GM19467 (cell line): ENCODE results near the gene RGS9.
"Not testable (repeated sequence)": the region's sequence is repeated elsewhere in the genome, so short reads cannot be mapped to it uniquely, and the experiment has no call there.

Experiments
- ATAC-seq: cut with Tn5 transposase; IDR thresholded peaks from one replicate; pipeline ENCODE4 v1.9.1; 2021; ENCODE audit warnings: mild to moderate bottlenecking, moderate library complexity; ENCODE audit not compliant: unreplicated experiment

RGS9 gene

DNA sequence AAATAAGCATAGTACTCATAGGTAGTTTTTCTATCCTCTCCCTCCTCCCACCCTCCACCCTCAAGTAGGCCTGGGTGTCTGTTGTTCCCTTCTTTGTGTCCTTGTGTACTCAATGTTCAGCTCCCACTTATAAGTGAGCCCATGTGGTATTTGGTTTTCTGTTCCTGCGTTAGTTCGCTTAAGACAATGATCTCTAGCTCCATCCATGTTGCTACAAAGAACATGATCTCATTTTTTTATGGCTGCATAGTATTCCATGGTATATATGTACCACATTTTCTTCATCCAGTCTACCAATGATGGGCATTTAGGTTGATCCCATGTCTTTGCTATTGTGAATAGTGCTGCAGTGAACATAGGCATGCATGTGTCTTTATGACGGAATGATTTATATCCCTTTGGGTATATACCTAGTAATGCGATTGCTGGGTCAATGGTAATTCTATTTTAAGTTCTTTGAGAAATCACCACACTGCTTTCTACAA is 43.6 kb downstream of the RGS9 start:
- not testable (repeated sequence) for ATAC-seq

DNA sequence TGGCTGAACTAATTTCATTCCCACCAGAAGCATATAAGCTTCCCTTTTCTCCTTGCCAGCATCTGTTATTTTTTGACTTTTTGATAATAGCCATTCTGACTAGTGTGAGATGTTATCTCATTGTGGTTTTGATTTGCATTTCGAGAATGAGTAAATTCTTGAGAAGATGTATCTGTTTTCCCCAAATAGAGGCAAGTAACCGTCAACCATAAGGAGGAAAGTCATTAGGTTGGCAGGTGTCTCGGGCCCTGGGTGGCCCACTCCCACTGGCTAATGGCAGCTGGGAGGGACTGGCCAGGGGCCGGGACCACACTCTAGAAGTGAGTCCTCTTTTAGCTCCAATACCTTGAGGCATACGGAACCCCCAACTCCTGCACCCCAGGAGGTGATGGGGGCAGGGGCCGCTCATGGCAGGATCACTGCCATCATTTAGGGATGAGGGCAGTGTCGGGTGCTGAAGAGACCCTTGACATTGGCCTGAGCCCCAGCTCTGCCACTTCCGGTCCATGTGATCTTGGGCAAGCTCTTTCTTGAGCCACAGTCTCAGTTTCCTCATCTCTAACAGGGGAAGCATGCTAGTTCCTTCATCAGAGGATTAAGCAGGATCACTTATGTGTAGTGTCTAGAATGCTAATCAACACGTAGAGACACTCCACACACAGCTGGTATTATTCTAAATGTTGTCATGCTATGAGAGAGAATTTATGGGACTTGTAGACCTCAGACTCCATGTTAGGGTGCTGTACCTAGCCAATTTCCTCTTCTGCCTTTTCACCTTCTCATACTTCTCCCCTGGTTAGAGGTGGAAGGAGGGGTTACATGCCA is 44.3 kb downstream of the RGS9 start:
- peak; percentile 63 for ATAC-seq

DNA sequence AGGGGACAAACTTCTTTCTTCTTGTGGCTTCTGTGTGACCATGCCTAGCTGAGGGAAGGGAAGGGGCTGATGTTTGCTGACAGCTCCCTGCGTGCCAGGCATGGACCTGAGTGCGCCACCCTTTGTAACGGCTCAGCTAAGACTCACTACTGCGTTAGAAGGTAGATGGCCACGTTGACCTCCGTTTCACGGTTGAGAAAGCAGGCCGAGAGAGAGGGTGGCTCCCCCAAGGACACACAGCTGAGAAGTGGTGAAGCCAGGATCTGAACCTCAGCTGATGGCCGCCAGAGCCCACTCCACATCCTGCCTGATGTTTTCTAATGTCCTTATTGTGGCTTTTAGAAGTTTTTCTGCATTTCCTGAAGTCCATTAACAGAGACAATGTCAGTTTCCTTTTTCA is 45.1 kb downstream of the RGS9 start:
- ATAC-seq = no peak

DNA sequence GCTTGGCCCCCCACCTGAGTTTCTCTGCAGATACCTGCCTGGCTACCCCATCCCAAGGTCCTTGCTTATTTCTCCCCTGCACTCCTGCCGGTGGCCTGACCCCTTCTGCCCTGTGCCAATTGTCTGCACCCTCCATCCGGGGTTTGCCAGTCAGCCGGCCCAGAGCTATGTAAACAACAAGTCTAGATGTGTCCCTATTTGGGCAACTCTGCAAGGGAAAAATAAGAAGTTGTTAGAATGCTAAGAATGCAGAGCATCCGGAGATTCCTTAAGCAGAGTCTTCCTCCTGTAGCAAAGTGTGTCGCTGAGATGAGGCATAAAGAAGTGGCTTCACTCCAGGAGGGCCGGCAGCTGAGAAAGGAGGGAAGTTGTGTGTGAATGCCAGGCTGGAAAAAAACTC is 46.6 kb downstream of the RGS9 start:
- ATAC-seq = no peak

DNA sequence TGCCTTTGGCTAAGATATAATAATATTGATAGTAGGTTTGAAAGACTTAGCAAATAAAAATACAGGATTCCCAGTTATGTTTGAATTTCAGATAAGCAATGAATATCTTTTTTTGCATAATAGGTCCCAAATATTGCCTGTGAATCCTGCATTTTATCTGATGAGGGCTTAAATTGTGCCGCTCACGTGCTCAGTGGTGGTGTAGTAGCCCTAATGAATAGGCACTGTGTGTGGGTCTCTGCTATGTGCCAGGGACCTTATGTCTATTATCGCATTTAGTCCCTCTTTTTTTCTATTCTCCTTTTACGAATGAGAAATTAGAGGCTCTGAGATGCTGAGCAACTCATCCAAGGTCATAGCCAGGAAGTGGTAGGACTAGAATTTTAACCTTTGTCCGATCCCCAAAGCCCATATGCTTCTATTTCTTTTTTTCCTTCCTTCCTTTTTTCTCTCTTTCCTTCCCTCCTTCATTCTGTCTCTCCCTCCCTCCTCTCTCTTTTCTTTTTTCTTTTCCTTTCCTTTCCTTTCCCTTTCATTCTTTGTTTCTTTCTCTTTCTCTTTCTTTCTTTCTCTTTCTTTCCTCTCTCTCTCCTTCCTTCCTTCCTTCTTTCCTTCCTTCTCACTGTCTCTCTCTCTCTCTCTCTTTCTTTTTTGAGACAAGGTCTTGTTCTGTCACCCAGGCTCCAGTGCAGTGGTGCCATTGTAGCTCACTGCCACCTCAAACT is 47.2 kb downstream of the RGS9 start:
- no peak for ATAC-seq

DNA sequence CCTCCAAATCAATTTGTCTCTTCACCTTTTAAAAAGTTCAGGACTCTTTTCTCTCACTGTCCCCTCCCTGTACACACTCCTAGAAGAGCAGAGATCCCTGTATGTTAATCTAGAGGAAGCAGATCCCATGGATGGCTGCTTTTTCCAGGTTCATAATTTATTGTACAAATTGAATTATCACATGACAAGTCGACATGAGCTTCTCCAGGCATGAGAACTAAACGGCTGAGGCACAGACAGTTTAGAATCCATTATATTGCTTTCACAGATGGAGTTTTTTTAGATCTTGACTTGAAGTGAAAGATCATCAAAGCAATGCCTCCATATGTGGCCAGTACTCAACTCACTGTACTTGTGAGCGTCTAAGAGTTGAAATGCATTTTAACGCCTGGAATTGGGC is 47.9 kb downstream of the RGS9 start:
- ATAC-seq = no peak

DNA sequence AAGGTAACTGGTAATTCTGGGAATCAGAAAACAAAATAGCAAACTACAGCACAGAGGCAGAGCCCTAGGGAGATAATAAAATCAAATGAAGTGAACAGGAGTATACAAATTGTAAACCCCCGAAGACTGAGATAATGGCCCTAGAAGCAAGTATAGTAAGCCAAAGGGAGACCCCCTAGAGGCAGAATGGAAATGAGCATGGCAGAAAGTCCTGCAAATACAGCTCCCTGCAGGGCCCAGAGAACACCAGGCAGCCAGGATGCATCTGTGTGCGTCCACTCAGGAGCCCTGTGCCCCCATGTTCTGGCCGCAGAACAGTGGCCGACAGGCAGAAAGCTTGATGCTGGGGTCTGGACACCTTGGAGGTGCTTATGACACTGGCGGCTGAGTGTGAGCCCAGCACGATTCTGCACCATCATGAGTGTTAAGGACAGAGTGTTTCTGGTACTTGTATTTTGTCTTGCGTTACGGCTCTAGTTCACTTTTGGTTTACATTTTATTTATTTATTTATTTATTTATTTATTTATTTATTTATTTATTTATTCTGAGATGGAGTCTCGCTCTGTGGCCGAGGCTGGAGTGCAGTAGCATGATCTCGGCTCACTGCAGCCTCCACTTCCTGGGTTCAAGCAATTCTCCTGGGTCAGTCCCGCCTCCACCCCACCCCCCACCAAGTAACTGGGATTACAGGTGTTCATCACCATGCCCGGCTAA is 48.7 kb downstream of the RGS9 start:
- ATAC-seq = no peak

DNA sequence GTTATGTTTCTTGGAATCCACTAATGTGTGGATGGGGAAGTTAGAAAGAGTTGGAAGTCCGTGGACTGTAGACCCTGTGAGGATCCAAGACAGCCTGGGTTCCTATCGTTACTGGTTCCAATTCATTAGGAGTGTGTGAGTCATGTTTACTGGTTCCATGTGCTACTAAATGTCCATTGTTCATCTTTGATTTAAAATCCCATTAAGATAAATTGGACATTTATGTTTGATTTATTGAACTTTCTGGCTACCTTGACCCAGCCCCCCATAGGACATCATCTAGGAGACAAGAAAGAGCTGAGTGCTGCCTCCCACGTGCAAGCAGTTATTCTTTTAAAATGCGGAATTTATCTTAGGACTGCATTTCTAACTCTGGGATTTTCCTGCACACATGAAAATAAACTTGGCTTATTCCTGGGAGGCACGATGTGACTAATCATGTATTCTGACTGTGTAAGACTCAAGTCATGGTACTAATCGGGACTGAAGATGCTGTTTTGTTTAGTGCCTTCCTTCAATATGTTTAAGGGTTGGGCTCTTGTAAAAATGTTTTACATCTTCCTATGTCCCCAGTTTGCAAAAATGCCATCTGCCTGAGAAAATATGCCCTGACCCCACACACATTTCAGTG is 53.4 kb downstream of the RGS9 start:
- no peak for ATAC-seq

DNA sequence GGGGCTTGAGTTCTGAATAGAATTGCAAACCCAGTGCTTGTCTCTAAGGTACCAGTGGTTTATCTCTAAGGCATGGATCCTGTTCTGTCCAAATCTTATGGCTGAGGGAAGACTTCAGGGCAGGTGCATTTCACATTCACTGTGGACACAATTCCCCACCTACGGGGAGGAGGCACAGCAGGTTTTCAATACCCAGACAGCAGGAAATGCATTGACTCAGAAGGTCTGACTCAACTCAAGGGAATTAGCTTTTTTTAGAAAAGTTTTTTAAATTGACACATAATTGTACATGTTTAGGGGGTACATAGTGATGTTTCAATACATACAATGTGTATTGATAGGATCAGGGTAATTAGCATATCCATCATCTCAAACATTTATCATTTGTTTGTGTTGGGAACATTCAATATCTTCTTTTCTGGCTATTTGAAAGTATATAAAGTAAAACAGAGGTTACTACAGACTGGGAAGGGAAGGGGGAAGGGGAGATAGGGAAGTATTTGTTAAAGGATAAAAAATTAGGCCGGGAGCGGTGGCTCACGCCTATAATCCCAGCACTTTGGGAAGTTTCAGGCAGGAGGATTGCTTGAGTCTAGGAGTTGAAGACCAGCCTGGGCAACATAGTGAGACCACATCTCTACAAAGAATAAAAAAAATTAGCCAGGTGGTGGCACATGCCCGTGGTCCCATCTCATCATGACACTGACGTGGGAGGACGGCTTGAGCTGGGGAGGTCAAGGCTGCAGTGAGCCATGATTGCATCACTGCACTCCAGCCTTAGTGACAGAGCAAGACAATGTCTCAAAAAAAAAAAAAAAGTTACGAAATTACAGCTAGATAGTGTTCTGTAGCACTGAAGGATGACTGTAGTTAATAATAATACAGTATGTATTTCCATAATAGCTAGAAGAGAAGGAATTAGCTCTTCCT is 54.9 kb downstream of the RGS9 start:
- ATAC-seq = no peak

DNA sequence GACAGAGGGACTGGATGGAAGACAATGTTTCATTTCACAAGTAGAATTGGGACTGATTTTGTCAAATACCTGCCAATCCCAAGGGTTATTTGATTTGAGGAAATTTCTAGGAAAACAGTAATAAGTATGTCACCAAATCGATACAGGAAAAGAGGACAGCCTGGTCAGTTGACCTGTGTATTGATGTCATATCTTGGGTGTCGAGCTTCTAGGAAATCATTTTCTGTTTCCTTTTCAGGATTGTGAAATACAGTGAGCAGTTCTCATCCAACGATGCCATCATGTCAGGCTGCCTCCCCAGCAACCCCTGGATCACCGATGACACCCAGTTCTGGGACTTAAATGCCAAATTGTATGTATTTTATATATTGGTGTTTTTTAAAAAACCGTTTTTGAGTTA is 56.1 kb downstream of the RGS9 start:
- ATAC-seq = no peak

DNA sequence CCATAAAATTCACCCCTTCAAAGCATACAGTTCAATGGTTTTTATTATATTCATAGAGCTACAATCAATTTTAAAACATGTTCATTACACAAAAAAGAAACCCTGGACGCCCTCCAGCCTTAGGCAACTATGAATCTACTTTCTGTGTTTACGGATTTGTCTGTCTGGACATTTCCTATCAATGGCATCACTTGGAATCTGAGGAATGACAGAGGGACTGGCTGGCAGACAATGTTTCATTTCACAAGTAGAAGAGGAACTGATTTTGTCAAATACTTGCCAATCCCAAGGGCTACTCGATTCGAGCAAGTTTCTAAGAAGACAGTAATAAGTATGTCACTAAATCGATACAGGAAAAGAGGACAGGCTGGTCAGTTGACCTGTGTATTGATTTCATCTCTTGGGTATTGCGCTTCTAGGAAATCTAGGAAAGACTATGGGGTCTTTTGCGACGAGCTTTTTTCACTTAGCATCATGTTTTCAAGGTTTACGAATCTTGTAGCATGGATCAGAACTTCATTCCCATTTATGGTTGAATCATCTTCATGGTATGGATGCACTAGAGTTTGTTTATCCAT is 56.6 kb downstream of the RGS9 start:
- no peak for ATAC-seq

DNA sequence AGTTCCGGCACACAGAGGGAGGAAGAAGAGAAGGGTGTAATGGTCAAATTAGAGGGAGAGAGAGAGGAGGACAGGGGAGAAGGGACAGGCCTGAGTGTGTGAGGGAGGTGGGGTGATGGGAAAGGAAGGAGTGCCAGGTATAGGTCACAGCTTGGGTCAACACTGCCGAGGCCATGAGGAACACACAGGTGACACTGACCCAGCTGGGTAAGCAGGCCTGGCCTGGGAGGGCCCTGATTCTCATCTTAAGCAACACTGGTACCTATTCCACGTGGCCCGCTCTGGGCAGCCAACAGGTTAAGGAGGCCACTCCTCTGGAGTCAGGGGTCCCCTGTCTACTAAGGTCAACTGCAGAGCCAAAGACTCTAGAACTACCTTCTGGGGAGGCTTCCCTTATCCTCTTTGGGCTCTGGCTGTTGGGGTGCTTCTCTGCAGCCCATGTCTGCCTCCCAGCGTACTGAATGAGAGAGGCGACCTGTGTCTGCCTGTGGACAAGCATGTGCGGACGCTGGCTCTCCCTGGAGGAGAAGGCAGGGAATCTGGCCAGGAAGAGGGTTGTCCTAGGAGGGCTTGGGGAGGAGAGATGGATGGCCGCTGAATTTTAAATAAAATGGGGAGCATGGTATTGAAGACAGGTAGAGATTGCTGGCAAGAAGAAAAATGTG is 57.6 kb downstream of the RGS9 start:
- ATAC-seq = no peak

DNA sequence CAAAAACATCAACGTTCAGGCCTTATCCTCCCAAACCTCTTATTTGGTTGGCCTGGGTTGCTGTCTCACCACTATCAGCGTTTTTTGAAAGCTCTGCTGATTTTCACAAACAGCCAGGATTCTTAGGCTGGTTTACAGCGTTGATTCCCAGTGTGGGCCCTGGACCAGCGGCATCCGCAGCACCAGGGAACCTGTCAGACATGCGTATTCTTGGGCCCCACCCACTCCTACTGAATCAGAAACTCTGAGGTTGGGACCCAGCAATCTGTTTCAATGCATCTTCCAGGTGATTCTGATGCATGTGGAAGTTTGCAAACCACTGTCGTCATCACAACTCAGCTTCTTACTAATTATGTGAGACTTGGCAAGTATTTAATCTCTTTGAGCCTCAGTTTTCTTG is 58.5 kb downstream of the RGS9 start:
- ATAC-seq = no peak

DNA sequence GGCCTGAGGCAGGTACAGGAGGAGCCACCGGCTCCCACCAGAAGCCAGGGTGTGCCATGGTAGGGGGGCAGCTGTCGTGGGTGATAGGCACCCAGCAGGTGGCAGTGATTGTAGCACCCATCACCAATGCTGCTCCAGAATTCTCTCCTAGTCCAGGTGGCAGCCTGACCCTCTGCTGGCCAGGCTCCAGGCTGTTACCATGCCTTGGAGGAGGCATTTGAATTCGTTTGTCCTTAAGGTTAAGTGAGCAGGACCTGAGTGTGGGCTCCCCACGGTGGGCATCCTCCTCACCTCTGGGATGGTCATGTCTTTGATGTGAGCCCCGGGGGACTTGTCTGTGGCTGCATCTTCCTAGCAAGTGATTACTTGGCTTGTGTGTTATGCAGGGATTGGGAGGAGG is 59.4 kb downstream of the RGS9 start:
- ATAC-seq = no peak

DNA sequence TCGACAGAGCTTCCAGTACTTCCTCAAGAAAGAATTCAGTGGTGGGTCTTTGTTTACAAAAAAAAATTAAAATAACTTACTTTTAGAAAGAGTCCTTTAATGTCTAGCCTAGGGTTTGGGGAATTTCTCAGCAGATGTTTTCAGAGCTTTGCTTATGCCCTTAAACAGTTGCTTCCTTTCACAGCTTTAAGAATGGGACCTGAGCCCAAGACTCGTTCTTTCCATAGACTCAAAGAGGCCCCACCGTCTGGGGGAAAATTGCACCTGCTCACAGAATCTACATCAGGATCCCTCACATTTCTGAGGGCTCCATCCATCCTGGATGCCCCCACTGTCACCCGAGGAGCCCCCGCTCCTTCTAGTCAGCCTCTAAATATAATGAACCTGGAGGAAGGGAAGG is 60.0 kb downstream of the RGS9 start:
- no peak for ATAC-seq

DNA sequence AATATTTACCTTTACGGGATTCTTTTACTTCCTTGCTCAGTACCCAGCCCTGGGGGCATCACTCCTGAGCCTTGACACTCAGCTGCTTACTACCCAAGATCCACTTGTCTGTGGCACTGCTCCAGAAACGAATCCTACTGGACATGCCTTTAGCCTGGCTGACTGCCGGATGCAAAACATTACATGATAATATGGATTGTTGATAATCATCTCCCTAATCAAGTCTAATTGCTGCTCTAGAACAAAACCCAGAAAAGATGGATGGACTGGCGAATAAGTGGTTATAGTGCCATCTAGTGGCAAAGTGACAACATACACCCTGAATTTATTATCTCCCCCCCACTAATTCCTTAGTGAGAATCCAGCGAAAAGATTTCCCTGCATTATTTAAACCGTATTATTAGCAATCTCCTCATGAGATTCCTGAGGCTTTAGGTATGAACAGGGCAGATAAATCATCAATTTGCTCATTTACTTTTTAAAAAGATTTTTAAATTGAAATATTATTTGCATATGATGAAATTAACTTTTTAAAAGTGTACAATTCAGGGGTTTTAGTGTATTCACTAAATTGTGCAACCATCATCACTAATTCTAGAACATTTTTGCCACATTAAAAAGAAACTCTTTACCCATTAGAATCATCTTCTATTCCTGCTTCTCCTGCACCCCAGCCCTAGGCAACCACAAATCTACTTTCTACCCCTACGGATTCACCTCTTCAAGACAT is 61.6 kb downstream of the RGS9 start:
- ATAC-seq = no peak

DNA sequence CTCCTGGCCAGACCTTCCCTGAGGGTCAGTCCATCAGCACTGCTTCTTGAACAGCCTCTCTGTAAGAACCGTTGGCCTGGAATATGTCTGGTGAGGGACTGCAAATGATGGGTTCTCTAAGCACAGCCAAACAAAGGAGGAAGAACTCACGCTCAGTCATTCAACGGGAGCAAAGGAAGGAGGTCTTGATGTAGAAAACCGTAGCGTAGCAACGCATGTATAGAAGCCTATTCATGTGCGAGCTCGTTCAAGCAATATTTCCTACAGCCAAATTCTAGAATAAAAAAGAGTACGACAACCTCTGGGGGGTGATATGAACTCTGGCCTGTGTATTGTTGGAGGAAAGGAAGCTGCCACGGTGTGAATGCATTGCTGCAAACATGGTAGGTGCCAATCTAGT is 64.2 kb downstream of the RGS9 start:
- no peak for ATAC-seq

DNA sequence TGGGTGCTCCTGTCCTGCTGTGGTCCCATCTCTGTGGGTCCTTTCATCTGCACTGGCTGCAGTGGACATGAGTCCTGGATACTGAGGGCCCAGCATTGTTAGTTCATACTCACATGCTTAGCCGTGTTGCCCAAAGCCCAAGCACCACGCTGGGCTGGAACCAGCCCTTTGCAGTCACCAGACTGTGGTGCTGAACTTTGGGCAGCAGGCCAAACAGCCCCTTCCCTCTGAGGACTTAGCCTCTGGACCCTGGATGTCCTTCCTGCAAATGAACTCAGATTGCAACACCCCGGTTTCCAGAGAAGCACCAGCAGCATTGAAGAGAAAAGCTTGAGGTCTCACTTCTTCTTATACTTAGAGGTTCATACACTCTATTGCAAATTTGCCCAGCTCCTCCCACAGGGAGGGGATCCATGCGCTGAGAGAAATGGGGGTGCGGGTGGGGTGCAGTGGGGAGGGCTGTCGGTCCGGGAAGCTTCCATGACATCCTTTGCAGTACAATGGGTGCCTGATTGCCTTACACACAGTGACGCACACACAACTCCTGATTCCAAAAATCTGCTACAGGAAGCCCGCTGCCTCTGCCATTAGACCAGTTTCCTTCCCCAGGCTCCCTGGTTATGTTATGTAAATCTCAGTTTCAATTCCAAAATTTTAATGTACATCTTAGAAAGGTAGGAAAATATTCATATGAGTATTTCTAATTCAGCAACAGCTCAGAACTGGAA is 65.8 kb downstream of the RGS9 start:
- ATAC-seq = no peak
